Mesothelial cell of epicardium (in vitro differentiated cells): ENCODE measurements around the gene BBS1. TPM values are rescaled to one million over a fixed set of nuclear protein-coding genes. Genes with fewer than 3 reads are reported as not detected.
A peak's percentile ranks its signal among the peaks of the same experiment; 100 is the strongest.

Experiments used
- DNase-seq, 2 experiments: peaks; one replicate each; pipeline ENCODE4 v3.0.0; 2021; ENCODE audit warnings: low spot score in 2 of 2; ENCODE audit not compliant: unreplicated experiment in 2 of 2
- H3K27ac Mint-ChIP-seq: 2 replicates; pipeline ENCODE4 v1.8.0; 2021; ENCODE audit warnings: mixed read lengths
- H3K27me3 Mint-ChIP-seq: 2 replicates; pipeline ENCODE4 v1.8.0; 2021; ENCODE audit warnings: low read depth, mixed read lengths
- H3K36me3 Mint-ChIP-seq: 2 replicates; pipeline ENCODE4 v1.8.0; 2021; ENCODE audit warnings: mixed read lengths
- H3K4me1 Mint-ChIP-seq: 2 replicates; pipeline ENCODE4 v1.8.0; 2021; ENCODE audit warnings: mixed read lengths
- H3K4me3 Mint-ChIP-seq: 2 replicates; pipeline ENCODE4 v1.8.0; 2021; ENCODE audit warnings: mild to moderate bottlenecking, moderate library complexity, mixed read lengths
- H3K9me3 Mint-ChIP-seq: 2 replicates; pipeline ENCODE4 v1.8.0; 2021; ENCODE audit warnings: mixed read lengths
- CTCF ChIP-seq: fragments of 200-600 bp; sonication (generic); IDR thresholded peaks from one replicate; pipeline ENCODE4 v1.5.0; 2021; ENCODE audit warnings: antibody characterized with exemption; ENCODE audit not compliant: unreplicated experiment
- total RNA-seq: library from RNA; stranded (reverse); gene quantifications from 3 replicates; pipeline ENCODE4 v1.2.1, GENCODE V29; 2021

BBS1 gene
- total RNA-seq, 1 donor from 2014 or later, result 61.5 TPM

- H3K4me1 Mint-ChIP-seq, result peaks cover 6% of the 10 kb centered on the region
- peaks cover 13% of the 10 kb centered on the region for H3K9me3 Mint-ChIP-seq
- DNase-seq, result peak; percentile 92 to 96
- peak within 1 kb of the TSS; percentile 87 for H3K4me3 Mint-ChIP-seq
- peak within 1 kb of the TSS; percentile 82 for H3K27ac Mint-ChIP-seq
- H3K36me3 Mint-ChIP-seq, result no peaks in the 10 kb centered on the region
- TF ChIP-seq CTCF, result no peak
- no peaks in the 10 kb centered on the region for H3K27me3 Mint-ChIP-seq
Observed at GRCh38 chr11:66466225-66467033, 44.0 kb upstream of the BBS1 start, which contains the start of gene PELI3. Gene PELI3, plus strand, starts transcription at chr11:66466905. Its CDS starts 1,224 bp downstream, at chr11:66468129.

- Mint-ChIP-seq H3K36me3 (no peaks in the 10 kb centered on the region), H3K27me3 (no peaks in the 10 kb centered on the region), H3K4me1 (peaks cover 6% of the 10 kb centered on the region), H3K27ac (peak overlapping the region; percentile 80), H3K9me3 (peaks cover 13% of the 10 kb centered on the region), H3K4me3 (peak overlapping the region; percentile 85)
- peak; percentile 40 to 68 for DNase-seq
- peak; percentile 49 for TF ChIP-seq CTCF
Observed at GRCh38 chr11:66467034-66467659, 43.3 kb upstream of the BBS1 start.

GRCh38 chr11:66467756-66468155 is 42.7 kb upstream of the BBS1 start:
- Mint-ChIP-seq H3K4me3 (peak overlapping the region; percentile 85), H3K4me1 (peaks cover 6% of the 10 kb centered on the region), H3K36me3 (no peaks in the 10 kb centered on the region), H3K27me3 (no peaks in the 10 kb centered on the region), H3K9me3 (peaks cover 9% of the 10 kb centered on the region), H3K27ac (peak overlapping the region; percentile 80)
- DNase-seq, result no peak
- no peak for TF ChIP-seq CTCF

GRCh38 chr11:66468691-66469090 is 41.7 kb upstream of the BBS1 start:
- TF ChIP-seq CTCF, result no peak
- DNase-seq, result no peak
- Mint-ChIP-seq H3K4me1 (peaks cover 6% of the 10 kb centered on the region), H3K4me3 (peak overlapping the region; percentile 85), H3K27ac (no peak overlapping the region), H3K9me3 (peaks cover under 1% of the 10 kb centered on the region), H3K27me3 (no peaks in the 10 kb centered on the region), H3K36me3 (no peaks in the 10 kb centered on the region)

GRCh38 chr11:66469441-66469840 is 41.0 kb upstream of the BBS1 start:
- DNase-seq, result no peak
- no peak for TF ChIP-seq CTCF
- Mint-ChIP-seq H3K4me1 (peaks cover 6% of the 10 kb centered on the region), H3K27ac (no peak overlapping the region), H3K27me3 (no peaks in the 10 kb centered on the region), H3K36me3 (no peaks in the 10 kb centered on the region), H3K4me3 (no peak overlapping the region), H3K9me3 (no peaks in the 10 kb centered on the region)
